ENCODE data around the gene PCDH8. TPM values are rescaled to one million over a fixed set of nuclear protein-coding genes. Genes with fewer than 3 reads are reported as not detected.

PCDH8 gene
- polyA plus RNA-seq, 1 of the 3 experiments (the other 2 are of a cell fraction), result not detected

DNA sequence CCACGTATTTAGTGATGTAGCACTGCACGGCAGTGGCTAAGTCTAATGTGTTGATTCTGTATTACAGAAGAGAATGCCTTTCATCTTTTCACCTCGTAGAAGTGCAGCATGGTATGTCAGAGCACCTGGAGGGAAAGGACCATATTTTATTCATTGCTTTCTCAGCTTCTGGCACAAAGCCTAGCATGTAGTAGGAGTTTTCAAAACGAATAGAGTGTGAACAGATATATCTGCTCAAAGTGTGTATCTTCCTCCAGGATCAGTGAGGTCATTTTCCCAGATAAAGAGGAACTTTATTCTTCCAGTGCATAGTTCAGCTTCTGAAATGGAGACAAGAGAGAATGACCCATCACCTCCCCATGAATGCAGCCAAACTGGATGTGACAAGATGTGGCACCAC is 21.2 kb upstream of the PCDH8 start (continued):
- no peak for TF ChIP-seq REST (IDR thresholded peaks at IDR 0.05; ENCODE audit: low read depth, low read length)
- TF ChIP-seq TEAD4 (IDR thresholded peaks at IDR 0.05; ENCODE audit: borderline replicate concordance, insufficient read depth), result no peak

DNA sequence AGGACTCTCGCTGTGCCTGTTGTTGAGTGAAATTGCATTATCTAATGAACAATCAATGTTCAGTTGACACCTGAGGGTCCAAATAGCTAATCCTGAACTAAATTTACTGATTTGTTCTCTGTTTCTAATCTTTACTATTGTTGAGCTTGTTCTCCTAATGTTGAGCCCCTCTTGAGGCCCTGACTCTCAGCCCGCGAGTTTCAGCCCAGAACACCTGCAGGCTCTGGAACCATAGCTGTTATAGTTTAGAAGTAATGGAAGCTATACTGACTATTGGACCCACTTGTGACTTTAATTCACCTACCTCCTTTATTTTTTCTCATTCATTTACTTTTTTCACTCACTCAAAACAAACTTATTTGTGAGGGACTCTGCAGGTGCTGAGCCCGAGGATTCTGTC is 20.6 kb upstream of the PCDH8 start:
- no peak for TF ChIP-seq RAD21 (IDR thresholded peaks at IDR 0.05; ENCODE audit: low read length)
- TF ChIP-seq REST (IDR thresholded peaks at IDR 0.05; ENCODE audit: low read depth, low read length), result no peak
- no peak for TF ChIP-seq EZH2phosphoT487 (IDR thresholded peaks at IDR 0.05; ENCODE audit: borderline replicate concordance, low read depth)
- no peak for TF ChIP-seq JUND (IDR thresholded peaks at IDR 0.05)
- TF ChIP-seq MXI1 (IDR thresholded peaks at IDR 0.05; ENCODE audit: low read depth, low read length), result no peak
- TF ChIP-seq CTCF (IDR thresholded peaks at IDR 0.05), result no peak
- TF ChIP-seq SIN3A (IDR thresholded peaks at IDR 0.05; ENCODE audit: borderline replicate concordance, low read depth, low read length), result no peak
- TF ChIP-seq FOXJ3 (CRISPR knock-in tag; IDR thresholded peaks at IDR 0.05), result no peak
- TF ChIP-seq ELF1 (IDR thresholded peaks at IDR 0.05), result no peak
- TF ChIP-seq SMC3 (IDR thresholded peaks at IDR 0.05; ENCODE audit: low read depth, low read length), result no peak
- Histone ChIP-seq H3K9me2 (no peaks in the 10 kb centered on the region), H2AFZ (ENCODE audit: low read depth) (no peak overlapping the region), H3K4me2 (no peak overlapping the region), H4K20me1 (ENCODE audit: insufficient read depth) (no peaks in the 10 kb centered on the region), H3K9me3 (no peaks in the 10 kb centered on the region), H3K4me3 (ENCODE audit: low read depth in 2 of 2, low read length in 1 of 2) (no peak overlapping the region), H3K27ac (ENCODE audit: low read depth in 2 of 2, low read length in 1 of 2) (no peak overlapping the region), H3K4me1 (ENCODE audit: control insufficient read depth in 1 of 2, insufficient read depth in 2 of 2, low read depth in 1 of 2, low read length in 1 of 2) (no peaks in the 10 kb centered on the region), H3K36me3 (replicated peaks in 1 of 2; ENCODE audit: control insufficient read depth in 1 of 2, insufficient read depth in 2 of 2, low read length in 1 of 2) (no peaks in the 10 kb centered on the region), H3K27me3 (ENCODE audit: insufficient read depth) (no peaks in the 10 kb centered on the region), H3K9ac (no peak overlapping the region), H3F3A (replicated peaks; ENCODE audit: insufficient read depth) (no peaks in the 10 kb centered on the region), H3K79me2 (ENCODE audit: insufficient read depth) (no peaks in the 10 kb centered on the region)
- DNase-seq, result no peak
- ChIA-PET POLR2A (no interaction called here), CTCF (interaction anchor here (1.0 to 2.9 kb wide), 4 partner anchors 10 to 333 kb away, joined by 3 to 10 read pairs (median 3); partner anchors contain the start of gene PCDH8)
- WGBS (ENCODE audit: low lambda C conversion rate), result 33% methylated on average over 4 of the region's 4 CpGs

Measured in SK-N-SH (cell line).